AG09319 (cell line): ENCODE data around the gene CTNND1.

Experiments
- DNase-seq: peaks from one replicate; pipeline ENCODE4 v3.0.0-alpha.2; 2010; ENCODE audit warnings: low read depth; ENCODE audit errors: extremely low read depth
- TF ChIP-seq, protein P1 (sequence below): IDR thresholded peaks from 2 replicates; pipeline ENCODE4 v1.5.1; 2011; ENCODE audit warnings: low read depth, mild to moderate bottlenecking, inconsistent platforms, low read length, moderate library complexity

CTNND1 gene

DNA sequence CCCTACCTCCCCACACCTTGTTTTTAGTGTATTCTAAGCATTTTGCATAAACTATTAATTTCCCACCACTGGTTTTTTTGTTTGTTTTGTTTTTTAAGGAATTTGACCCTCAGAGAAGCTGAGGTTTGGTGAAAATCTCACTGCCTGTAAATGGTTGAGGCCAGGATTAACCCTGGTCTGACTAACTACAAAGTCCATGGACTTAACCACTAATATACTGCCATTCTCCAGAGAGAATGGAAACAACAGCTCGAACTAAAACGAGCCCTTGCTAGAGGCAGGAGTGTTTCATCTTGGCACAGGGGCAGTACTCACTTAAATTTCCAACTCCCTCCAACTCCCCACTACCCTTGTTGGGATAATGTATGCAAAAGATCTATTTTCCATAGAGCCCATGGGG lies 3.0 kb downstream of the CTNND1 start:
- TF ChIP-seq, protein P1, sequence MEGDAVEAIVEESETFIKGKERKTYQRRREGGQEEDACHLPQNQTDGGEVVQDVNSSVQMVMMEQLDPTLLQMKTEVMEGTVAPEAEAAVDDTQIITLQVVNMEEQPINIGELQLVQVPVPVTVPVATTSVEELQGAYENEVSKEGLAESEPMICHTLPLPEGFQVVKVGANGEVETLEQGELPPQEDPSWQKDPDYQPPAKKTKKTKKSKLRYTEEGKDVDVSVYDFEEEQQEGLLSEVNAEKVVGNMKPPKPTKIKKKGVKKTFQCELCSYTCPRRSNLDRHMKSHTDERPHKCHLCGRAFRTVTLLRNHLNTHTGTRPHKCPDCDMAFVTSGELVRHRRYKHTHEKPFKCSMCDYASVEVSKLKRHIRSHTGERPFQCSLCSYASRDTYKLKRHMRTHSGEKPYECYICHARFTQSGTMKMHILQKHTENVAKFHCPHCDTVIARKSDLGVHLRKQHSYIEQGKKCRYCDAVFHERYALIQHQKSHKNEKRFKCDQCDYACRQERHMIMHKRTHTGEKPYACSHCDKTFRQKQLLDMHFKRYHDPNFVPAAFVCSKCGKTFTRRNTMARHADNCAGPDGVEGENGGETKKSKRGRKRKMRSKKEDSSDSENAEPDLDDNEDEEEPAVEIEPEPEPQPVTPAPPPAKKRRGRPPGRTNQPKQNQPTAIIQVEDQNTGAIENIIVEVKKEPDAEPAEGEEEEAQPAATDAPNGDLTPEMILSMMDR, result no peak

DNA sequence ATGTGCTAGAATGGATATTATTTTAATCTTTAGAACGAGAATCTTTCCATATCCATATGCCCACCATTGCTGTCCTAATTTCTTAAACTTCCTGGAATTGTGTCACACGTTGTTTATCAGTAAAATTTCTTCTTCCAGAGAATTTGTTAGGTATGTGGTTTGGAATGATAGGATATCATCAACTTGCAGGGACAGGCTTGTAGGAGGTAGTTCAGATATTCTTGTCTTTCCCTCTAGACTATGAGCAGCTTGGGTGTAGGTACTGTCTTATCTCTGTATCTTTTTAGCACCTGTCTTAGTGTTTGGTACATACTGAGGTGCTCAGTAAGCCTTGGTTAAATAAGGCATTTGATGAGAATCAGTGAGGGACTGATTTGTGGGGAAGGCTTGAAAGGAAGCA lies 3.4 kb downstream of the CTNND1 start:
- DNase-seq, result no peak
- TF ChIP-seq, protein P1, result no peak

More for the DNA sequence above, 3.0 kb downstream of the CTNND1 start:
- DNase-seq, result no peak

DNA sequence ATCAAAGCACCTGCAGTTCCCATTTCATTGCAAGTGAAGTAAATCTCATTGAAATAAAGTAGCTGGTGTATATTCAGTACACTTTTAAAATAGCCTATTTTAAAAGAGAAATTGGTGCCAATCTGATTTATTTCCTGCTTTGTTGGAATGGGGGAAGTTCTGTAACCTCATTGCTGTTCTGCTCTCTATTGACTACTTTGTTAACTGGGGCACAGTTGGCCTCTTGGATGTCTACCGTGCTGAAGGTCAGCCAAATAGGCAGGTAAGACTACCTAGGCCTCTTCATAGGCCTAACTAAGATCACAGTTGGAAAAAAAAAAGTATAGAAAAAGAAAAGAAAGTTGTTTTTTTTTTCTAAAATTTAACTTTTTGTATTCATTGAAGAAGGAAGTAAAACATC lies 9.2 kb downstream of the CTNND1 start:
- TF ChIP-seq, protein P1, result no peak
- no peak for DNase-seq

DNA sequence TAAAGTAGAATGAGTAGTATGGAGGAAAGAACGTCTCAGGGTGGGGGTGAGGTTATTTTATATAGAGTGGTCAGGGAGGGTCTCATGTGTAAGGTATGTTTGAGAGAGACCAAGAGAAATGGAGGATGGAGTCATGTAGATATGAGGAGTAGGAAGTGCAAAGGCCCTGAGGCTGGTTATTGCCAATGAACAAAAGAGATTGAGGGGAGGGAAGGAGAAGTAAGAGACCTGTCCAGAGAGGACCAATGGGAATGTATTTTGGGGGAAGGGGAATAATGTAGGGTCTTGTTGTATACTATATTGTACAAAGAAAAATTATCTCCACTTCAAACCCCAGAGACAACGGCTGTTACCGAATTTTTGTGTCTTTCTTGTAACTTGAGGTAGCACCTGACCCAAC lies 9.8 kb downstream of the CTNND1 start:
- DNase-seq, result no peak
- TF ChIP-seq, protein P1, result no peak

DNA sequence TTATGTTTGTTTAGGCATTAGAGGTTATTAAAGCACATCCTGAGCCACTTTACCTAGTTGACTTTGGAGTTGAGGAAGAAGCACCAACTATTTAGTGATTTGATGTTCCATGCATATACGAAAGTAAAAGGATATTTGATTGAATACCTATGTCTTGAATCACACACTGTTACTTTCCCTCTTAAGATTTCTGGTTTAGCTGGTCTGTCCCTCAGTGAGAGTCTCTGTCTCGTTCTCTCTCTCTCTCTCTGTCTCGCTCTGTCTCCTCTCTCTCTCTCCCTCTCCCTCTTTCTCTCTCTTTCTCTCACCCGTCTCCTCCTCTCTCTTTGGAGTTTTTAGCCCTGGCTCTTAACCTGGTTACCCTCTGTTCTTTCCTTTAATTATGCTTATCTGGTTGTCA lies 11.0 kb downstream of the CTNND1 start:
- no peak for DNase-seq
- TF ChIP-seq, protein P1, result no peak

DNA sequence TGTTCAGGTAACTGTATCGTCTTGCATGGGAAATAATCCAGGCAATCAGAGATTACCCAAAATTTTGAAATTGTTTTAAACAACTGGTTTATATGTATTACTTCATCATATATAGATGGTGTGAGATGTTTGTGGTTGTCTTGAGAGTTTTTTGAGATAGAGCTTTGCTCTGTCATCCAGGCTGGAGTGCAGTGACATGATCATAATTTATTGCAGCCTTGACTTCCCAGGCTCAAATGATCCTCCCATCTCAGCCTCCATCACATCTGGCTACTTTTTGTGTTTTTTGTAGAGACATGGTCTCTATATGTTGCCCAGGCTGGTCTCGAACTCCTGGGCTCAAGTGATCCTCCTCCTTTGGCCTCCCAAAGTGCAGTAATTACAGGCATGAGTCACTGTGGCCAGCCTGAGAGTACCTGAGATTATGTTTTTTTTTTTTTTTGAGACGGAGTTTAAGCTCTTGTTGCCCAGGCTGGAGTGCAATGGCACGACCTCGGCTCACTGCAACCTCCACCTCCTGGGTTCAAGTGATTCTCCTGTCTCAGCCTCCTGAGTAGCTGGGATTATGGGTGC lies 11.5 kb downstream of the CTNND1 start:
- TF ChIP-seq, protein P1, result no peak
- no peak for DNase-seq

DNA sequence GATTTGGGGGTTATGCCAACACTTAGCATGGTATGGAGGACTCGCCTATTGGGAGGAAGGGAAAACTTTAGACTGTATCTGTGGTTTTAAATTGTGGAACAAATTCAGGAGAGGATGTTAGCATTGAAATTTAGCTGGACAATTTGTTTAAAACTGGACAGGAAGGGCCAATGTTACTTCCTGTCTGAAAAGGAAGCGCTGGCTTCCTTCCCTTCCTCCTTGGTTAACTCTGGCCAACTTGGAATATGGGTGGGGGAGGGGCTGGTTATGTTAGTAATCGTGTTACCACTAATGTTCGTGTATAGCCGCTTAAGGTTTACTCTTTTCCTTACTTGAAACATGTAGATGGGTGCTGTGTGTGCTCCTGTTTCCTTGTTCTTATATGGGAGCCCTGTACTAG lies 13.9 kb downstream of the CTNND1 start:
- TF ChIP-seq, protein P1, result no peak
- DNase-seq, result no peak
